BE2C (cell line): Measurements from ENCODE around the gene SLC25A21.

Experiments
- DNase-seq: peaks from one replicate; pipeline ENCODE4 v3.0.0-alpha.2; 2020
- H3K27me3 ChIP-seq: fragments of 250-450 bp; sonication (Bioruptor Pico); 2 replicates; pipeline ENCODE4 v1.5.1; 2020; ENCODE audit warnings: mild to moderate bottlenecking
- H3K36me3 ChIP-seq: fragments of 250-450 bp; sonication (Bioruptor Pico); 2 replicates; pipeline ENCODE4 v1.5.1; 2020; ENCODE audit warnings: mild to moderate bottlenecking
- H3K4me1 ChIP-seq: fragments of 250-450 bp; sonication (Bioruptor Pico); 2 replicates; pipeline ENCODE4 v1.5.1; 2020
- H3K4me3 ChIP-seq: 2 replicates; pipeline ENCODE4 v1.5.1; 2011; ENCODE audit warnings: low read depth, low read length
- H3K9me3 ChIP-seq: fragments of 250-450 bp; sonication (Bioruptor Pico); 2 replicates; pipeline ENCODE4 v1.5.1; 2020
- TF ChIP-seq, protein P1 (sequence below): IDR thresholded peaks from 2 replicates; pipeline ENCODE4 v1.5.1; 2012; ENCODE audit warnings: mild to moderate bottlenecking, low read depth, low read length

SLC25A21 gene

GRCh38 chr14:37098132-37098531 is 74.3 kb downstream of the SLC25A21 start:
- H3K27me3 ChIP-seq, result no peaks in the 10 kb centered on the region
- TF ChIP-seq, protein P1, sequence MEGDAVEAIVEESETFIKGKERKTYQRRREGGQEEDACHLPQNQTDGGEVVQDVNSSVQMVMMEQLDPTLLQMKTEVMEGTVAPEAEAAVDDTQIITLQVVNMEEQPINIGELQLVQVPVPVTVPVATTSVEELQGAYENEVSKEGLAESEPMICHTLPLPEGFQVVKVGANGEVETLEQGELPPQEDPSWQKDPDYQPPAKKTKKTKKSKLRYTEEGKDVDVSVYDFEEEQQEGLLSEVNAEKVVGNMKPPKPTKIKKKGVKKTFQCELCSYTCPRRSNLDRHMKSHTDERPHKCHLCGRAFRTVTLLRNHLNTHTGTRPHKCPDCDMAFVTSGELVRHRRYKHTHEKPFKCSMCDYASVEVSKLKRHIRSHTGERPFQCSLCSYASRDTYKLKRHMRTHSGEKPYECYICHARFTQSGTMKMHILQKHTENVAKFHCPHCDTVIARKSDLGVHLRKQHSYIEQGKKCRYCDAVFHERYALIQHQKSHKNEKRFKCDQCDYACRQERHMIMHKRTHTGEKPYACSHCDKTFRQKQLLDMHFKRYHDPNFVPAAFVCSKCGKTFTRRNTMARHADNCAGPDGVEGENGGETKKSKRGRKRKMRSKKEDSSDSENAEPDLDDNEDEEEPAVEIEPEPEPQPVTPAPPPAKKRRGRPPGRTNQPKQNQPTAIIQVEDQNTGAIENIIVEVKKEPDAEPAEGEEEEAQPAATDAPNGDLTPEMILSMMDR, result no peak

DNA sequence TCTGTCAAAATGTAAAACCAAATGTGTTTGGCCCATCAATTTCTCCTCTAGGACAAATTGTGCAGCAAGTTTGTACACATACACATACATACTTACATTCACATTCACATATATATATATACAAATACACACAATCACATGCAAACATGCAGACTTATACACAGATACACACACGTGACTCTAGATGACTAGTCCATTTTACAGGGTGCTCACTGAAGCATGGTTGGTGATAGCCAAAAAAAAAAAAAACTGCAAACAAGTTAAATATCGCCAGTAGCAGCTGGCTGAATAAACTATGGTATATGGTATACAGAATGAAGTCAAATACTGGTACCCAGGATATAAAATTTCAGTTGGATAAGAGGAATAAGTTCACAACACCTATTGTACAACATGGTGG is 77.9 kb downstream of the SLC25A21 start:
- H3K9me3 ChIP-seq, result no peaks in the 10 kb centered on the region
- TF ChIP-seq, protein P1, result no peak
- H3K4me1 ChIP-seq, result no peaks in the 10 kb centered on the region
- no peak overlapping the region for H3K4me3 ChIP-seq
- no peak for DNase-seq
- no peaks in the 10 kb centered on the region for H3K36me3 ChIP-seq
- no peaks in the 10 kb centered on the region for H3K27me3 ChIP-seq

More at GRCh38 chr14:37098132-37098531, 74.3 kb downstream of the SLC25A21 start:
- no peak for DNase-seq
- no peaks in the 10 kb centered on the region for H3K36me3 ChIP-seq
- no peaks in the 10 kb centered on the region for H3K9me3 ChIP-seq
- no peaks in the 10 kb centered on the region for H3K4me1 ChIP-seq
- no peak overlapping the region for H3K4me3 ChIP-seq

- TF ChIP-seq, protein P1, result no peak
- no peak for DNase-seq
- no peaks in the 10 kb centered on the region for H3K9me3 ChIP-seq
- no peaks in the 10 kb centered on the region for H3K27me3 ChIP-seq
- no peaks in the 10 kb centered on the region for H3K4me1 ChIP-seq
- no peak overlapping the region for H3K4me3 ChIP-seq
- H3K36me3 ChIP-seq, result no peaks in the 10 kb centered on the region
Measured at GRCh38 chr14:37093364-37093763, 79.0 kb downstream of the SLC25A21 start.

- no peaks in the 10 kb centered on the region for H3K4me1 ChIP-seq
- TF ChIP-seq, protein P1, result no peak
- H3K4me3 ChIP-seq, result no peak overlapping the region
- no peaks in the 10 kb centered on the region for H3K36me3 ChIP-seq
- no peak for DNase-seq
- H3K9me3 ChIP-seq, result no peaks in the 10 kb centered on the region
- H3K27me3 ChIP-seq, result no peaks in the 10 kb centered on the region
Measured at GRCh38 chr14:37091651-37092050, 80.8 kb downstream of the SLC25A21 start.

GRCh38 chr14:37090026-37090425 is 82.4 kb downstream of the SLC25A21 start:
- no peak for DNase-seq
- Histone ChIP-seq H3K9me3 (no peaks in the 10 kb centered on the region), H3K4me3 (no peak overlapping the region), H3K27me3 (no peaks in the 10 kb centered on the region), H3K4me1 (no peaks in the 10 kb centered on the region), H3K36me3 (no peaks in the 10 kb centered on the region)
- TF ChIP-seq, protein P1, result no peak

DNA sequence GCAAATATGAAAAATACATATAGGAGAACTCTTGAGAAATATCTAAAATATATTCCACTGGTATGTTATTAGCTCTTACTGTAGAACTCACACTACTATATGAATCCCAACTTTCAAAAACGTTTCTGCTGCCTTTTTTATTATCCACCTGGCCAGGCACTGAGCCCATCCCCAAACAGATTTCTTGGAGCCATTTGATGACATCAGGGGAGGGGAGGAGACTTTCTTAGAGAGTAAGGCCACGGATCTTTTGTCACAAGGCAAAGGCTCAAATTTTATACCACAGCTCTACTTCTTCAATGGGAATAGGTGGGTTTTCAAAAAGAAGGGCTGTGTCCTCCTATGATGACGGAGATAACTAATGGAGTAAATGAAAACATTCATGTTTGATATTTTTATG is 83.0 kb downstream of the SLC25A21 start:
- Histone ChIP-seq H3K27me3 (no peaks in the 10 kb centered on the region), H3K4me3 (no peak overlapping the region), H3K4me1 (no peaks in the 10 kb centered on the region), H3K36me3 (no peaks in the 10 kb centered on the region), H3K9me3 (no peaks in the 10 kb centered on the region)
- DNase-seq, result no peak
- TF ChIP-seq, protein P1, result no peak
